ENCODE results near the gene ANKRD61.
"Not testable (repeated sequence)": the region's sequence is repeated elsewhere in the genome, so short reads cannot be mapped to it uniquely, and the experiment has no call there.

ANKRD61 gene

DNA sequence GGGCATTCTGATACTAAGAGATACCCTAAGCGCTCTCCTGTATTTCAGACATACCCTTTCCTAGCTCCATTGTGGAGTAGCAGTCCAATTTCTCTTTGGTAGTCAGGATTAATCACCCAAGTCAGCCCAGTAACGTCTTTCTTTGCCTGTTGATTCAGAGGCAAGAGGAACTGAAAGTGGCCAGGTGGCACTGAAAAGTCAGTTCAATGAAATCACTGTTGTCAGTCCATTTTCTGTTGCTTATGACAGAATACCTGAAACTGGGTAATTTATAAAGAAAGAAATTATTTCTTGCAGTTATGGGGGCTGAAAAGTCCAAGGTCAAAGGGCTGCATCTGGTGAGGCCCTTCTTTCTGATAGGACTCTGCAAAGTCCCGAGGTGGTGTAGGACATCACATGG is 40.2 kb downstream of the ANKRD61 start:
- H3K27me3 ChIP-seq (replicated peaks; ENCODE audit: control insufficient read depth, insufficient read depth, low read length, poor library complexity, severe bottlenecking) = no peaks in the 10 kb centered on the region
- H3K4me3 ChIP-seq (ENCODE audit: insufficient read depth, low read depth, low read length, poor library complexity, severe bottlenecking) = no peak overlapping the region
- H3K27ac ChIP-seq (ENCODE audit: insufficient read depth, low read length, poor library complexity, severe bottlenecking) = no peak overlapping the region
- H3K9me3 ChIP-seq (ENCODE audit: control insufficient read depth, low read length) = no peaks in the 10 kb centered on the region
- DNase-seq = no peak
- H3K4me1 ChIP-seq (ENCODE audit: control insufficient read depth, insufficient read depth, low read length, poor library complexity, severe bottlenecking) = no peaks in the 10 kb centered on the region
- no peaks in the 10 kb centered on the region for H3K36me3 ChIP-seq (ENCODE audit: control insufficient read depth, insufficient read depth, low read length)

DNA sequence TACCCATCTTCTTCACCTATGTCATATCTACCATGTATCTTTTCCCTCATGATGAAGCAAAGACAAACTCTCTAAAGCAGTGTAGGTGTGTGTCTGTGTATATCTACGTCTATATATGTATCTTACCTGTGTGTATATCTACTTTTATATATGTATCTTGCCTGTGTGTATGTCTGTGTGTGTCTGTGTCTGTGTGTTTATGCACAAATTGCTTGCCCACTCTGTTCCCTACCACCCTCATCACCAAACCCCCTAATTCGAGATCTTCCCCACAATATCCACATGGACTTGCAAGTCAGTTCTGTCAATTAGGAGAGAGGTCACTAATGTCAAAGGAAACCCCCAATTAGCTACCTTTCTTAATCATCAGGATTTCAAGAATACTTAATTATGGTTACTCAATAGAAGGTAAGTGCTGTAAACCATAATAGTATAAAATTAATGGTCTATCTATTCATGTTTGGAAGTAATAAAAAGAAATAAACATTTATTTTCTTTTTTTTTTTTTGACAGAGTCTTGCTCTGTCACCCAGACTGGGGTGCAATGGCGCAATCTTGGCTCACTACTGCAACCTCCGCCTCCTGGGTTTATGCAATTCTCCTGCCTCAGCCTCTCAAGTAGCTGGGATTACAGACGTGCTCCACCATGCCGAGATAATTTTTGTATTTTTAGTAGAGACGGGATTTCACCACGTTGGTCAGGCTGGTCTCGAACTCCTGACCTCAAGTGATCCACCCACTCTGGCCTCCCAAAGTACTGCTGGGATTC is 43.6 kb downstream of the ANKRD61 start:
- H3K27me3 ChIP-seq (replicated peaks; ENCODE audit: control insufficient read depth, insufficient read depth, low read length, poor library complexity, severe bottlenecking) = no peaks in the 10 kb centered on the region
- H3K4me3 ChIP-seq (ENCODE audit: insufficient read depth, low read depth, low read length, poor library complexity, severe bottlenecking) = no peak overlapping the region
- no peaks in the 10 kb centered on the region for H3K4me1 ChIP-seq (ENCODE audit: control insufficient read depth, insufficient read depth, low read length, poor library complexity, severe bottlenecking)
- no peaks in the 10 kb centered on the region for H3K9me3 ChIP-seq (ENCODE audit: control insufficient read depth, low read length)
- no peaks in the 10 kb centered on the region for H3K36me3 ChIP-seq (ENCODE audit: control insufficient read depth, insufficient read depth, low read length)
- H3K27ac ChIP-seq (ENCODE audit: insufficient read depth, low read length, poor library complexity, severe bottlenecking) = no peak overlapping the region
- DNase-seq = no peak

DNA sequence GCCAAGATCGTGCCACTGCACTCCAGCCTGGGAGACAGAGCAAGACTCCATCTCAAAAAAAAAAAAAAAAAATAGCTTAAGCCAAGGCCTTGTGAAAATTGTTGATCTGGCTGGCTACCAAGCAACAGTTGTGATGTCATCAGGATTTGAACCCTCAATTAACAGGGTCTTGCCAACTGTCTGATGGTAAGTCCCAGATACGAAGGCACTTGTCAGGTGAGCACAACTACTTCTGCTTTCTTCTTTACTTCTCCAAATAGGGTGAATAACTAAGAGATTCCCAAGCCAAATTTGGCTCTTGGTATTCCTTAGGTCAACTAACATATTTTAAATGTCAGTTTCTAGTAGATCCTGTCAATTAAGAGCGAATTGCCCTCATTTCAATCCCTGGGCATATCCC is 47.4 kb downstream of the ANKRD61 start:
- Histone ChIP-seq H3K4me1 (ENCODE audit: control insufficient read depth, insufficient read depth, low read length, poor library complexity, severe bottlenecking) (no peaks in the 10 kb centered on the region), H3K9me3 (ENCODE audit: control insufficient read depth, low read length) (no peaks in the 10 kb centered on the region), H3K4me3 (ENCODE audit: insufficient read depth, low read depth, low read length, poor library complexity, severe bottlenecking) (no peak overlapping the region), H3K27ac (ENCODE audit: insufficient read depth, low read length, poor library complexity, severe bottlenecking) (no peak overlapping the region), H3K36me3 (ENCODE audit: control insufficient read depth, insufficient read depth, low read length) (no peaks in the 10 kb centered on the region), H3K27me3 (replicated peaks; ENCODE audit: control insufficient read depth, insufficient read depth, low read length, poor library complexity, severe bottlenecking) (no peaks in the 10 kb centered on the region)
- no peak for DNase-seq

DNA sequence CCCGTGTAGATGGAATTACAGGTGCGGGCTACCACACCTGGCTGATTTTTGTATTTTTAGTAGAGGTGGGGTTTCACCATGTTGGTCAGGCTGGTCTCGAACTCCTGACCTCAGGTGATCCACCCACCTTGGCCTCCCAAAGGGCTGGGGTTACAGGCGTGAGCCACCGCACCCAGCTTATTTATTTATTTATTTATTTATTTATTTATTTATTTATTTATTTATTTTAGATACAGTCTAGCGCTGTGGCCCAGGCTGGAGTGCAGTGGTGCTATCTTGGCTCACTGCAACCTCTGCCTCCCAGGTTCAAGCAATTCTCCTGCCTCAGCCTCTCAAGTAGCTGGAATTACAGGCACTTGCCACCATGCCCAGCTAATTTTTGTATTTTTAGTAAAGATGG is 51.9 kb downstream of the ANKRD61 start:
- not testable (repeated sequence) for H3K36me3 ChIP-seq (ENCODE audit: control insufficient read depth, insufficient read depth, low read length); DNase-seq; H3K27me3 ChIP-seq (replicated peaks; ENCODE audit: control insufficient read depth, insufficient read depth, low read length, poor library complexity, severe bottlenecking); H3K27ac ChIP-seq (ENCODE audit: insufficient read depth, low read length, poor library complexity, severe bottlenecking); H3K4me3 ChIP-seq (ENCODE audit: insufficient read depth, low read depth, low read length, poor library complexity, severe bottlenecking); H3K9me3 ChIP-seq (ENCODE audit: control insufficient read depth, low read length); H3K4me1 ChIP-seq (ENCODE audit: control insufficient read depth, insufficient read depth, low read length, poor library complexity, severe bottlenecking)
